ENCODE measurements around the gene ADGB.

DNA sequence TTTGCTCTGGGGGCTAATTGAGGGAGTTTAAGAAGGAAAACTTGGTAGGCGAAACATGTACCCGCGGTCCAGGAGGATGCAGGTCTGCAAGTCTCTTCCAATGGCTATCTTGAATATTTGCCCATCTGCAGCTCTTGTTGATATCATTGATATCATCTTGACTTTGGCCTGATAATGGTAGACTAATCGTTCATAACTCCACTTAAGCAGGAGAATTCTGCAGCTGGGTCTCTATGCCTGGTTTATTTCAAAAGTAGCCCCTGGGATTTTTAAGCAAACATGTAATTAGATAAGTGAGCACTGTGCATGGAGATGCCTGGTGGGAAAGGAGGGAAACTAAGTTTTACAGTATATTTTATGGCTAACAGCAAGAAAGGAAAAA, 52.7 kb downstream of the ADGB start:
- TF ChIP-seq, protein P1, sequence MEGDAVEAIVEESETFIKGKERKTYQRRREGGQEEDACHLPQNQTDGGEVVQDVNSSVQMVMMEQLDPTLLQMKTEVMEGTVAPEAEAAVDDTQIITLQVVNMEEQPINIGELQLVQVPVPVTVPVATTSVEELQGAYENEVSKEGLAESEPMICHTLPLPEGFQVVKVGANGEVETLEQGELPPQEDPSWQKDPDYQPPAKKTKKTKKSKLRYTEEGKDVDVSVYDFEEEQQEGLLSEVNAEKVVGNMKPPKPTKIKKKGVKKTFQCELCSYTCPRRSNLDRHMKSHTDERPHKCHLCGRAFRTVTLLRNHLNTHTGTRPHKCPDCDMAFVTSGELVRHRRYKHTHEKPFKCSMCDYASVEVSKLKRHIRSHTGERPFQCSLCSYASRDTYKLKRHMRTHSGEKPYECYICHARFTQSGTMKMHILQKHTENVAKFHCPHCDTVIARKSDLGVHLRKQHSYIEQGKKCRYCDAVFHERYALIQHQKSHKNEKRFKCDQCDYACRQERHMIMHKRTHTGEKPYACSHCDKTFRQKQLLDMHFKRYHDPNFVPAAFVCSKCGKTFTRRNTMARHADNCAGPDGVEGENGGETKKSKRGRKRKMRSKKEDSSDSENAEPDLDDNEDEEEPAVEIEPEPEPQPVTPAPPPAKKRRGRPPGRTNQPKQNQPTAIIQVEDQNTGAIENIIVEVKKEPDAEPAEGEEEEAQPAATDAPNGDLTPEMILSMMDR (IDR thresholded peaks at IDR 0.05) = no peak
- no peak for TF ChIP-seq POLR2A (IDR thresholded peaks at IDR 0.05)

Measured in esophagus squamous epithelium (tissue), 4 donors.